ENCODE results near the gene TRIM31.

DNA sequence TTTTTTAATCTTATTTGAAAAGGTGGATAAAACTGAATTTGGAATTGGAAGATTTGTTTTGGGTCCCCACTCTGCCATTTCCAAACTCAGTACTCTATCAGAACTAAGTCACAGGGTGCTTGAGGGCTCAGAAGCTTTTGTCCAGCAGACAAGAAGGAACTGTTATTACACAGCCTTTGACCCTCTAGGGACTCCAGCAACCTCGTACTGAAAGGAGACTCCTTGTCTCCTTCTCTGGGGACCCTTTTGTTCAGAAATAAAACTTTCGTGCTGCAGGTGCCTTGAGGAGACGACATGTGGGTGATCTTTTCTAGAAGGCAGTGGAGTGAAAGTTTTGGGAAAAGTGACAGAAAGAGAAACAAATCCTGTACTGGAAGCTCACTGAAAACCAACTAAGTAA is 59.2 kb downstream of the TRIM31 start:
- no peak for TF ChIP-seq RAD21 (IDR thresholded peaks at IDR 0.05; ENCODE audit: low read length)
- no peak for TF ChIP-seq NRF1 (IDR thresholded peaks at IDR 0.05; ENCODE audit: low read depth, low read length)
- no peak for TF ChIP-seq REST (IDR thresholded peaks at IDR 0.05; ENCODE audit: low read depth, low read length)
- TF ChIP-seq POLR2AphosphoS5 (IDR thresholded peaks at IDR 0.05; ENCODE audit: low read depth, low read length): no peak
- TF ChIP-seq SMC3 (IDR thresholded peaks at IDR 0.05; ENCODE audit: low read depth, low read length): no peak
- no peak for TF ChIP-seq CTCF (IDR thresholded peaks at IDR 0.05)
- TF ChIP-seq YY1 (IDR thresholded peaks at IDR 0.05; ENCODE audit: low read depth): no peak
- TF ChIP-seq CHD2 (IDR thresholded peaks at IDR 0.05; ENCODE audit: low read length, partially characterized antibody): no peak
- no peak for TF ChIP-seq RFX5 (IDR thresholded peaks at IDR 0.05; ENCODE audit: low read length)
- TF ChIP-seq EZH2phosphoT487 (IDR thresholded peaks at IDR 0.05; ENCODE audit: borderline replicate concordance, low read depth): no peak
- no peak for TF ChIP-seq FOSL2 (IDR thresholded peaks at IDR 0.05; ENCODE audit: borderline replicate concordance, low read depth)
